ENCODE measurements around the gene ARAP2. TPM values are rescaled to one million over a fixed set of nuclear protein-coding genes. Genes with fewer than 3 reads are reported as not detected.

The ARAP2 gene
- total RNA-seq, 1 experiment from 2014 or later = 13.6 TPM

GRCh38 chr4:36215627-36216026 is 28.7 kb downstream of the ARAP2 start:
- ChIA-PET RAD21 (ENCODE audit: low non-redundant PET in 1 of 2, low total read pairs in 2 of 2, uncharacterized antibody in 2 of 2, unreplicated experiment in 2 of 2) (no interaction called here), POLR2A (no interaction called here), CTCF (no interaction called here)
- no peak overlapping the region for H2AFZ ChIP-seq (ENCODE audit: low read depth, low read length, poor library complexity, severe bottlenecking)
- H3K4me1 ChIP-seq (ENCODE audit: control insufficient read depth in 1 of 2, insufficient read depth in 2 of 2, low read length in 2 of 2) = no peaks in the 10 kb centered on the region
- H3K79me2 ChIP-seq (ENCODE audit: insufficient read depth, low read length) = peaks cover 65% of the 10 kb centered on the region
- H3K9ac ChIP-seq (ENCODE audit: low read length) = no peak overlapping the region
- TF ChIP-seq RAD21 (IDR thresholded peaks at IDR 0.05; ENCODE audit: low read depth) (no peak), ZBTB33 (IDR thresholded peaks at IDR 0.05; ENCODE audit: extremely low read depth, insufficient replicate concordance, low read length) (no peak), EZH2 (IDR thresholded peaks at IDR 0.05) (no peak), FOSL1 (IDR thresholded peaks at IDR 0.05; ENCODE audit: low read depth) (no peak), ZFX (IDR thresholded peaks at IDR 0.05) (no peak), POLR2AphosphoS5 (IDR thresholded peaks at IDR 0.05; ENCODE audit: low read depth, low read length) (no peak), EZH2phosphoT487 (IDR thresholded peaks at IDR 0.05; ENCODE audit: borderline replicate concordance) (no peak), TCF7L2 (IDR thresholded peaks at IDR 0.05; ENCODE audit: borderline replicate concordance, extremely low read depth, insufficient read depth, insufficient read length) (no peak), REST (IDR thresholded peaks at IDR 0.05; ENCODE audit: low read depth) (no peak), SRF (IDR thresholded peaks at IDR 0.05; ENCODE audit: low read depth) (no peak), ZNF274 (IDR thresholded peaks at IDR 0.05; ENCODE audit: low read depth, low read length) (no peak)
- no TSS peak for BruUV-seq (replicated peaks)
- H3K27ac ChIP-seq (ENCODE audit: low read depth, low read length) = no peak overlapping the region
- H3K9me3 ChIP-seq (ENCODE audit: control insufficient read depth in 1 of 2, insufficient read depth in 1 of 2, low read depth in 1 of 2, low read length in 2 of 2) = no peaks in the 10 kb centered on the region
- H3K4me3 ChIP-seq (replicated peaks in 1 of 2; ENCODE audit: low read depth in 1 of 2, low read length in 2 of 2) = no peak overlapping the region
- no peaks in the 10 kb centered on the region for H3K36me3 ChIP-seq (ENCODE audit: control insufficient read depth in 1 of 2, insufficient read depth in 2 of 2, low read length in 2 of 2)
- H3K9me2 ChIP-seq (ENCODE audit: insufficient read depth) = no peaks in the 10 kb centered on the region
- no peak for ATAC-seq
- intact Hi-C loops (cut with micrococcal nuclease) = no loop called here
- H3K27me3 ChIP-seq (ENCODE audit: insufficient read depth, low read length) = no peaks in the 10 kb centered on the region
- H4K20me1 ChIP-seq (ENCODE audit: insufficient read depth) = peaks cover 3% of the 10 kb centered on the region; the same call in 1 of the 2 replicates
- H3K4me2 ChIP-seq (ENCODE audit: low read length) = no peak overlapping the region
- DNase-seq (ENCODE audit: low read depth, low spot score) = no peak

Measured in HCT116 (cell line).